LNCaP clone FGC (cell line): Measurements from ENCODE around the gene CORIN.

Experiments used
- DNase-seq: peaks from one replicate; pipeline ENCODE4 v3.0.0-alpha.2; 2011; ENCODE audit warnings: low read depth
- H3K4me3 ChIP-seq: 2 replicates; pipeline ENCODE4 v1.5.1; 2011; ENCODE audit warnings: mild to moderate bottlenecking, low read depth, low read length, control low read depth
- TF ChIP-seq, protein P1 (sequence below): IDR thresholded peaks from 2 replicates; pipeline ENCODE4 v1.5.1; 2012; ENCODE audit warnings: mild to moderate bottlenecking; ENCODE audit not compliant: control insufficient read depth, insufficient read depth; ENCODE audit errors: extremely low read depth

The CORIN gene

DNA sequence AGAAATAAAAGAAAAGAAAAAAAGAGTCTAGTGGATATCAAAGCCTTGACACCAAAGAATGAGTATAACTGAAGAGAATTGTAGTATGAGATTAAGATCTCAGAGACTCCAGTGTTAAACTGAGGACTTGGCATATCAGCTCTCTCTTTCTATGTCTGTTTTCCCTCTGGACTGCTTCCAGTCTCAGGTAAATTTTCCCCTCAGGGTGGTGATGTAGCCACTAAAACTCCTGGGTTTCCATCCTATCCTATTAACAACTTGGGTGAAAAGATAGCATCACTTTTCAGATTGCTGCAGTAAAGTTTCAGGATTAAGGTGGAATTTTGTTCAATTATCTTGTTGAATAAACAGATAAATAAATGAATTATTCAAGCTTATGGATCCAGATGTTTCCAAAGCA, 267.1 kb downstream of the CORIN start:
- TF ChIP-seq, protein P1, sequence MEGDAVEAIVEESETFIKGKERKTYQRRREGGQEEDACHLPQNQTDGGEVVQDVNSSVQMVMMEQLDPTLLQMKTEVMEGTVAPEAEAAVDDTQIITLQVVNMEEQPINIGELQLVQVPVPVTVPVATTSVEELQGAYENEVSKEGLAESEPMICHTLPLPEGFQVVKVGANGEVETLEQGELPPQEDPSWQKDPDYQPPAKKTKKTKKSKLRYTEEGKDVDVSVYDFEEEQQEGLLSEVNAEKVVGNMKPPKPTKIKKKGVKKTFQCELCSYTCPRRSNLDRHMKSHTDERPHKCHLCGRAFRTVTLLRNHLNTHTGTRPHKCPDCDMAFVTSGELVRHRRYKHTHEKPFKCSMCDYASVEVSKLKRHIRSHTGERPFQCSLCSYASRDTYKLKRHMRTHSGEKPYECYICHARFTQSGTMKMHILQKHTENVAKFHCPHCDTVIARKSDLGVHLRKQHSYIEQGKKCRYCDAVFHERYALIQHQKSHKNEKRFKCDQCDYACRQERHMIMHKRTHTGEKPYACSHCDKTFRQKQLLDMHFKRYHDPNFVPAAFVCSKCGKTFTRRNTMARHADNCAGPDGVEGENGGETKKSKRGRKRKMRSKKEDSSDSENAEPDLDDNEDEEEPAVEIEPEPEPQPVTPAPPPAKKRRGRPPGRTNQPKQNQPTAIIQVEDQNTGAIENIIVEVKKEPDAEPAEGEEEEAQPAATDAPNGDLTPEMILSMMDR, result no peak
- DNase-seq, result no peak
- no peak overlapping the region for H3K4me3 ChIP-seq

DNA sequence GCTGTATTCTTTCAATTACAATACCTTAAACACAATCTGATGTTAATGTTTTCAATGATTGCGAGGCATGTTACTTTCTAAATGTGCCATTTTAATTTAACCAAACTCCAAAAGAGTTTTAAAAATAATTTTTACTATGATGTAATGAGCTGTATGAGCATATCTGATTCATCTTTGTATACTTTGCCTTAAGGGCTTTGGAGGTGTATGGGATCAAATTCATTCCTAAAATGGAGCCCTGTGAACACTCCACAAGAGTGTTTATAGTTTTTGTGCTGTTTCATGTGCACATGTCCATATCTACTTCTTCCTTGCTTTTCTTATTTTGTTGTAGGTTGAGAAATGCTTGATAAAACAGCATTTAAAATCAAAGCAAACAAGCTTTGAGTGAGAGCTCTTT, 270.4 kb downstream of the CORIN start:
- TF ChIP-seq, protein P1, result no peak
- H3K4me3 ChIP-seq, result no peak overlapping the region
- no peak for DNase-seq

DNA sequence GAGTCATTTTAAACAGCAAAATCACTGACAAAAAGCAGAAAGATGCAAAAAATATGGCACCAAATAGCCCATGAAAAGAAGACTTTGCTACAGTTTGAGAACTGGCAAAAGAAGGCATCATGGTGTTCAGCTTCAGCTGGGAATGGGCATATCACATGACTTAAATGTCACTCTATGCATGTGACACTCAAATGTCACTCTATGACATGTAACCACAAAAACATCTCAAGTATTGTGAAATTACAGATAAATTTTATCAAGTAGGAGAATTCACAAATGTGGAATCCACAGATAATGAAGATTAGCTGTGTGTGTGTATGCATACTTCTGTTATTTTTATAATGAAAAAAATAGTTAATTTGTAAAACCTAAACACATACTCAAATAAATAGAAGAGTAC, 270.9 kb downstream of the CORIN start:
- TF ChIP-seq, protein P1, result no peak
- DNase-seq, result no peak
- no peak overlapping the region for H3K4me3 ChIP-seq

DNA sequence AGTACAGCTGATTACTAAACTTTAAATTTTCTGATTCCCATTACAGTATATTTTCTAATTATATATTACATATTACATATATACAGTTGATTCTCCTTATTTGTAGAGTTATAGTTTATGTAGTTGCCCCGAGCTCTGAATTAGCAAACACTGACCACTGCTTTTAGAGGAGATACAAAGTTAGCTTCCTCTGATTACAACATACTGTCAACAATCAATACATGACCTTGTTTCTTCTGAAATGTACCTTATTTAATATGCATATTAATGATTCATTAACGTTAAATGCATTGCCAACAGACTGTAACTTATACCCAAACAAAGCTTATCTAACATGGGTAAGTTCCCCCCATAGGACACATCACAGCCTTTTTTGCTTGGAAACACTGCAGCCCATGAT, 271.3 kb downstream of the CORIN start:
- DNase-seq, result no peak
- TF ChIP-seq, protein P1, result no peak

DNA sequence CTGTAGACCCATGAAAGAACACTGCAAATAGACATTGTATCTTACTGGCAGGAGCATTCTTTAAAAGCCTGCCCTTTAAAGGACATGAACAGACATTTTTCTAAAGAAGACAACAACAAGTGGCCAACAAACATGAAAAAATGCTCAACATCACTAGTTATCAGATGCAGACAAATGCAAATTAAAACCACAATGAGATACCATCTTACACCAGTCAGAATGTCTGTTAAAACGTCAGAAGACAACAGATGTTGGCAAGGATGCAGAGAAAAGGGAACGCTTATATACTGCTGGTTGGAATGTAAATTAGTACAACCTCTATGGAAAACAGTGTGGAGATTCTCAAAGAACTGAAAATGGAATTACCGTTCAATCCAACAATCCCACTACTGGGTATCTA, 275.6 kb downstream of the CORIN start:
- TF ChIP-seq, protein P1, result no peak
- H3K4me3 ChIP-seq, result no peak overlapping the region
- no peak for DNase-seq

More for the DNA sequence above, 271.3 kb downstream of the CORIN start:
- H3K4me3 ChIP-seq, result no peak overlapping the region

DNA sequence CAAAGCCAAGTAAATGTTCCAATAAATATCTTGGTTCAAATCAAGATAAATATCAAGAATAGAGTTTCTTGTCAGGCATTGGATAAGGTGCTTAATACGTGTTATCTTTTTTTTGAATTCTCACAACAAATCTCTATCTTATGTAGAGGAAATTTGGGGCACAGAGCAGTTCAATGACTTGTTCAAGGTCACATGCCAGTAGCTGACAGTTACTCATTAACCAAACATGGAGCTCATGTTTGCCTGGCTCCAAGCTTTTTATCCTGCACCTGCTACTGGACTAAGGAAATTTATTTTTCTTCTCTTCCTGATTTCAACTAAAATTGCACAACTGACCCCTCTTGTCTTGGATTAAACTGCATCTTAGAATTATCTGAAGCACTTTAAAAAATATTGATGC, 276.5 kb downstream of the CORIN start:
- H3K4me3 ChIP-seq, result no peak overlapping the region
- no peak for DNase-seq
- TF ChIP-seq, protein P1, result no peak

DNA sequence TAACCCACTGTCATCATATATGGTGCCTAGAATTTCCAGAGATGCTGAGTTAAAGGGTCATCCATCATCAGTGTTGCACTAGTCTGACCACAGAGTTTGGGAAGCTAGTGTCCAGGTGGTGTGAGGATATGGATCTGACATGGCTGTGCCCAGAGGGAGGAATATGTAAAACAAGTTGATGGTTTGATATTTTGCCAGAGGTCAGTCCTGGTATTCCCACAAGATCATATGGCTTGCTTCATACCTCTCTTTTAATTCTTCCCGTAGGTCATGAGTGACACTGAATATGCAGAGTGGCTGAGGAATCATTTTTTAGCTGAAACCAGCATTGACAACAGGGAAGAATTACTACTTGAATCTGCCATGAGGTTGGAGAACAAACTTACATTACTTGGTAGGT, 277.2 kb downstream of the CORIN start:
- no peak overlapping the region for H3K4me3 ChIP-seq
- TF ChIP-seq, protein P1, result no peak
- no peak for DNase-seq
